ENCODE measurements around the gene ANKRD12.

The ANKRD12 gene

DNA sequence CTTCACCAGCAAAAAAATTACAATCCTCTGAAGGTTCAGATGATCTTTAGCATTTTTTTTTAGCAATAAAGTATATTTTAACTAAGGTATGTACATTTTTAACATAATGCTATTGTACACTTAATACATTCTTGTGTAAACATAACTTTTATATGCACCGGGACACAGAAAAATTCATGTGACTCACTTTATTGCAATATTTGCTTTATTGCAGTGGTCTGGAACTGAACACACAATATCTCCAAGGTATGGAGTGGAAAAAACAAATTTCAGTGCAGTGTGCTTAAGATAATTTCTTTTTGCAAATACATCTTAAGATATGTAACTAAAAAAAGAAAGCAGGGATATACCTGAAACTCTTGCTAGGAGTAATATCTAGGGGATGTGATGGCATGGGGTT is 192.9 kb downstream of the ANKRD12 start:
- H3K27ac ChIP-seq: 0 out of 2 replicates have a peak overlapping the region, but pooled peaks have one; percentile 13
- TF ChIP-seq ZFX (IDR thresholded peaks at IDR 0.05; ENCODE audit: borderline replicate concordance): no peak
- TF ChIP-seq, protein P1, sequence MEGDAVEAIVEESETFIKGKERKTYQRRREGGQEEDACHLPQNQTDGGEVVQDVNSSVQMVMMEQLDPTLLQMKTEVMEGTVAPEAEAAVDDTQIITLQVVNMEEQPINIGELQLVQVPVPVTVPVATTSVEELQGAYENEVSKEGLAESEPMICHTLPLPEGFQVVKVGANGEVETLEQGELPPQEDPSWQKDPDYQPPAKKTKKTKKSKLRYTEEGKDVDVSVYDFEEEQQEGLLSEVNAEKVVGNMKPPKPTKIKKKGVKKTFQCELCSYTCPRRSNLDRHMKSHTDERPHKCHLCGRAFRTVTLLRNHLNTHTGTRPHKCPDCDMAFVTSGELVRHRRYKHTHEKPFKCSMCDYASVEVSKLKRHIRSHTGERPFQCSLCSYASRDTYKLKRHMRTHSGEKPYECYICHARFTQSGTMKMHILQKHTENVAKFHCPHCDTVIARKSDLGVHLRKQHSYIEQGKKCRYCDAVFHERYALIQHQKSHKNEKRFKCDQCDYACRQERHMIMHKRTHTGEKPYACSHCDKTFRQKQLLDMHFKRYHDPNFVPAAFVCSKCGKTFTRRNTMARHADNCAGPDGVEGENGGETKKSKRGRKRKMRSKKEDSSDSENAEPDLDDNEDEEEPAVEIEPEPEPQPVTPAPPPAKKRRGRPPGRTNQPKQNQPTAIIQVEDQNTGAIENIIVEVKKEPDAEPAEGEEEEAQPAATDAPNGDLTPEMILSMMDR (IDR thresholded peaks at IDR 0.05): no peak

DNA sequence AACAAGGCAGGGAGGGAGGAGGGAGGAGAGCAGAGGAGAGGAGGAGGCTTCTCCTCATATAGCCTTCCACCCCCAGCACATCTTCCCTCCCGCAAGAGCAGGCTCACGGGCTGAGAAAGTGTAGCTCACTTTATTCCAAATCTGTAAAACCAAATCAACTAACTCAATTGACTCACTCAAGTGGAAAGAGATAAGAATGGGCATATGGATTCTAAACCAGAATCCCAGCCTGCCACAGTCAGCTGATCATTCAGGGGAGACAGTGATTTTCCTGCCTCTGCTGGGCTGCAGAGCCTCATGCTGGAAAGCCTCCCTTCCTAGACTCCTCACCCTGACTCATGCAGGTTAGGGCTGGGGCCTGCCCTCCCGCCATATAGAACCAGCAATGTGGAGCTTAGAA is 193.8 kb downstream of the ANKRD12 start:
- TF ChIP-seq, protein P1 (IDR thresholded peaks at IDR 0.05): no peak
- no peak for TF ChIP-seq ZFX (IDR thresholded peaks at IDR 0.05; ENCODE audit: borderline replicate concordance)
- H3K27ac ChIP-seq: no peak overlapping the region

DNA sequence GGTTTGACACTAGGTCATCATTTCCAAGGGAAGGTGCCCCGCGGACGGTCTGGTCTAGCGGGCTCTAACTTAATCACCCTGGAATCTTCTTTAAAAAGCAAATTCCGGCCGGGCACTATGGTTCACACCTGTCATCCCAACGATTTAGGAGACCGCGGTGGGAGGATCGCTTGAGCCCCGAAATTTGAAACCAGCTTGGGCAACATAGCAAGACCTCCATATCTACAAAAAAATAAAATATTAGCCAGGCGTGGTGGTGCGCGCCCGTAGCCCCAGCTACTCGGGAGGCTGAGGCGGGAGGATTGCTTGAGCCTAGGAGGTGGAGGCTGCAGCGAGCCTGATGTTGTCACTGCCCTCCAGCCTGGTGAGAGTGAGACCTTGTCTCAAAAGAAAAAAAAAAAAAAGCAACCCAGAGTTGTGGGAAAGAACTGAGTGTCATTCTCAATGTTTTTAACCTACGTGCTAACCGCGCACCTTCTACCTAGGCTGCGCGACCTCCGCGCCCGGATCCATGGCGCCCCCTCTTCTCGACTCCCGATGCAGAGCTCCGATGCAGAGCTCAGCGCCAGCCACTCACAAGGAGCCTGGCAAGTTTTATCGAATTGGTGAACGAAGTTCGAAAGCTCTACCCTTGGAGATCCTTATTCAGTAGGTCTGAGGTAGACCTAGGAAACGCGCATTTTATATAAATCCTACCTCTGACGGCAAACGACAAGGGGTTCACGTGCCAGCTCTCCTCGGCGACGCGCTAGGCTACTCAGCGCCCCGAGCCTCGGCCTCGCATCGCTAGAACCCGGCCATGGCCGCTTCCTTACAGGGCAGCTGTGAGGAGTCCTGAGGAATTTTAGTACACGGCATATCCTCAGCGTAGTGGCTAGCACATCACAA is 197.1 kb downstream of the ANKRD12 start:
- TF ChIP-seq ZFX (IDR thresholded peaks at IDR 0.05; ENCODE audit: borderline replicate concordance): no peak
- TF ChIP-seq, protein P1 (IDR thresholded peaks at IDR 0.05): no peak
- H3K27ac ChIP-seq: peak overlapping the region; percentile 65

DNA sequence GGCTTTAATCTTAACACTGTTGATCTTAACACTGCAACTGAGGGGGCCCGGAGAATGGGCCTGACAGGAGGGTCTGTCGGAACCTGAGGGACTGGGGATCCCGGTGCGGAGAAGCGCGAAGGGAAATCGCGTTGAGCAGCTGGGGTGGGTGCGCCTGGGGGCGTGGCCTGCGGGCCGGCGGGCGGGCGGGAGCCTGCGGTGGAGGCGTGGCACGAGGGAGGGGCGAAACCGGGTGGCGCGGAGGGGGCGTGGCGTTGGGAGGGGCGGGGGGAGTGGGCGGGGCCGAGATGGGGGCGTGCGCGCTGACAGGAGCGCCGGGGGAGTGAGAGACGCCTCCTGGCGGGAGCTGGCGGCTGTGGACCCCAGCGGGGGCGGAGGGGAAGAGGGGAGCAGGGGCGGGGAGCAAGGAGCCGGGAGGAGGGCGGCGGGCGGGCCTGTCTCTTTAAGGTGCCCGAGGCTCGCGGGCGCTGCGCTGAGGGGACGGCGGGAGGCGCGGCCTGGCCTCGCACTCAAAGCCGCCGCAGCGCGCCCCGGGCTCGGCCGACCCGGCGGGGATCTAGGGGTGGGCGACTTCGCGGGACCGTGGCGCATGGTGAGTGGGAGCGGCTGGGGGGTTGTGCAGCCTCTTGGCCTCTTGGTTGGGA is 197.9 kb downstream of the ANKRD12 start, which contains the start of gene TWSG1:
Gene TWSG1, plus strand, starts transcription at position 445 of the 644 bp plus-strand sequence. CDS start 2,457 bp downstream, outside the sequence.
- TF ChIP-seq ZFX (IDR thresholded peaks at IDR 0.05; ENCODE audit: borderline replicate concordance): no peak
- TF ChIP-seq, protein P1 (IDR thresholded peaks at IDR 0.05): peak; percentile 57
- peak within 1 kb of the TSS; percentile 65 for H3K27ac ChIP-seq

DNA sequence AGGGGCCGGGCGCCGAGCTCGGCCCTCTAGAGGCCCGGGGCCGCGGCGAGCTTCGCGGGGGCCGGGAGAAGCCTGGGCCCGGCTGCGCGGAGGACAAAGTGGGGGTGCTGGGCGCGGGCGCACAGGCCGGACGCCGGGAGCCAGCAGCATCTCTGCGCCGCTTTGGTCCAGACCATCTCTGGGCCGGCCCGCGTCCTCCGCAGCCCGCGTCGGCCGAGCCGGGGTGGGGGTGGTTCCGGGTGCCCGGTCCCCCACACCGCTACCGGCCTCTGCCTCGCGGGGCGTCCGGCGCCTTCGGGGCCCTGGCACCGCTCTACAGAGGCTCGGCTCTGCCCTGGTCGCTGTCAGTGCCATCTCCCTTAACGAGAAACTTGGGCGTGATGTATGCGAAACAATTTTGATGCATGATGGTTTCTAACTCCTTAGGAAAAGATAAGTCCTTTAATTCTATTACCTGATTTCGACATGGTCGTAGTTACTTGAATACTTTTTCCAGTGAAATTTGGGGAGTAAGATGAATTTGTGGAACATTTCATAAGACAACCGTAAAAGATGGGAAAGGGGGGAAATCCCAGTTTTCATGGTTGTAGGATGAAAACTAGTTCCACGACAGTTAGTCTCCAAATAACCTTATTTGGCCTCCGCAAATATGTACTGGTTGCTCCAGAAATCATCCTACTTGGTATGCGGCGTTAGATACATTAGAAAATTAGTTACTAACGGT is 198.6 kb downstream of the ANKRD12 start:
- peak overlapping the region; percentile 65 for H3K27ac ChIP-seq
- TF ChIP-seq ZFX (IDR thresholded peaks at IDR 0.05; ENCODE audit: borderline replicate concordance): no peak
- TF ChIP-seq, protein P1 (IDR thresholded peaks at IDR 0.05): no peak; the same call in 1 of the 2 replicates

All from 22Rv1 (cell line).